Lower lobe of right lung (tissue), 2 donors: ENCODE results near the gene IER3IP1. TPM values are rescaled to one million over a fixed set of nuclear protein-coding genes. Genes with fewer than 3 reads are reported as not detected.
A peak's percentile ranks its signal among the peaks of the same experiment; 100 is the strongest.
"Not testable (repeated sequence)": the region's sequence is repeated elsewhere in the genome, so short reads cannot be mapped to it uniquely, and the experiment has no call there.

Experiments
- ATAC-seq, 2 donors: fragments of 200-7000 bp; cut with Tn5 transposase; one replicate each; pipeline ENCODE4 v1.9.1; 2020 to 2022; ENCODE audit warnings: mild to moderate bottlenecking in 2 of 2, moderate library complexity in 2 of 2
- DNase-seq: peaks from one replicate; pipeline ENCODE4 v3.0.0-alpha.2; 2020
- H3K27ac ChIP-seq: fragments of 200-600 bp; one replicate; pipeline ENCODE4 v1.8.0; 2022
- H3K27me3 ChIP-seq: fragments of 200-600 bp; one replicate; pipeline ENCODE4 v1.8.0; 2022; ENCODE audit warnings: low read depth
- H3K36me3 ChIP-seq: fragments of 200-600 bp; one replicate; pipeline ENCODE4 v1.8.0; 2022; ENCODE audit warnings: mild to moderate bottlenecking
- H3K4me1 ChIP-seq: fragments of 200-600 bp; one replicate; pipeline ENCODE4 v1.8.0; 2022
- H3K4me3 ChIP-seq: fragments of 200-600 bp; one replicate; pipeline ENCODE4 v1.8.0; 2022; ENCODE audit warnings: mild to moderate bottlenecking
- H3K9me3 ChIP-seq: fragments of 200-600 bp; one replicate; pipeline ENCODE4 v1.8.0; 2022
- intact Hi-C: fragments of 100-400 bp; cut with DNase I; formaldehyde crosslinking; loops from one replicate; pipeline ENCODE4 v1.11.0; 2022
- total RNA-seq: library from RNA; stranded (reverse); fragmentation: NEBNext Ultra II Directional; extraction: Animal tissue kit (Norgen Biotek cat#: 25700); gene quantifications from one replicate; pipeline ENCODE4 v1.2.1, GENCODE V29; 2021
- TF ChIP-seq, protein P1 (sequence below): fragments of 200-600 bp; IDR thresholded peaks from one replicate; pipeline ENCODE4 v1.8.0; 2022; ENCODE audit warnings: antibody characterized with exemption, mild to moderate bottlenecking
- donor health status: DM: no; HTN: yes; CAD: no; lungs with severe emphysema.

The IER3IP1 gene
- total RNA-seq, 1 donor from 2014 or later: 10.7 TPM

GRCh38 chr18:47203626-47204464, 27.7 kb upstream of the IER3IP1 start:
- TF ChIP-seq, protein P1, sequence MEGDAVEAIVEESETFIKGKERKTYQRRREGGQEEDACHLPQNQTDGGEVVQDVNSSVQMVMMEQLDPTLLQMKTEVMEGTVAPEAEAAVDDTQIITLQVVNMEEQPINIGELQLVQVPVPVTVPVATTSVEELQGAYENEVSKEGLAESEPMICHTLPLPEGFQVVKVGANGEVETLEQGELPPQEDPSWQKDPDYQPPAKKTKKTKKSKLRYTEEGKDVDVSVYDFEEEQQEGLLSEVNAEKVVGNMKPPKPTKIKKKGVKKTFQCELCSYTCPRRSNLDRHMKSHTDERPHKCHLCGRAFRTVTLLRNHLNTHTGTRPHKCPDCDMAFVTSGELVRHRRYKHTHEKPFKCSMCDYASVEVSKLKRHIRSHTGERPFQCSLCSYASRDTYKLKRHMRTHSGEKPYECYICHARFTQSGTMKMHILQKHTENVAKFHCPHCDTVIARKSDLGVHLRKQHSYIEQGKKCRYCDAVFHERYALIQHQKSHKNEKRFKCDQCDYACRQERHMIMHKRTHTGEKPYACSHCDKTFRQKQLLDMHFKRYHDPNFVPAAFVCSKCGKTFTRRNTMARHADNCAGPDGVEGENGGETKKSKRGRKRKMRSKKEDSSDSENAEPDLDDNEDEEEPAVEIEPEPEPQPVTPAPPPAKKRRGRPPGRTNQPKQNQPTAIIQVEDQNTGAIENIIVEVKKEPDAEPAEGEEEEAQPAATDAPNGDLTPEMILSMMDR: no peak
- H3K4me3 ChIP-seq: no peak overlapping the region
- DNase-seq (no peak), ATAC-seq (no peak)
- intact Hi-C loops: no loop called here
- no peak overlapping the region for H3K27ac ChIP-seq
- H3K27me3 ChIP-seq: no peaks in the 10 kb centered on the region
- H3K4me1 ChIP-seq: no peaks in the 10 kb centered on the region
- H3K9me3 ChIP-seq: no peaks in the 10 kb centered on the region
- no peaks in the 10 kb centered on the region for H3K36me3 ChIP-seq

DNA sequence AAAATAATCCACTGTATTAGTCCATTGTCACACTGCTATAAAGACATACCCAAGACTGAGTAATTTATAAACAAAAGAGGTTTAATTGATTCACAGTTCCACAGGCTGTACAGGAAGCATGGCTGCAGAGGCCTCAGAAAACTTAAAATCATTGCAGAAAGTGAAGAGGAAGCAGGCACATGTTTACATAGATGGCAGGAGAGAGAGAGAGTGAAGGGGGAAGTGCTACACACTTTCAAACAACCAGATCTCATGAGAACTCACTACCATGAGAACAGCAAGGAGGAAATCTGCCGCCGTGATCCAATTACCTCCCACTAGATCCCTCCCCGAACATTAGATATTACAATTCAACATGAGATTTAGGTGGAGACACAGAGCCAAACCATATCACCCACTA, 19.8 kb upstream of the IER3IP1 start:
- H3K4me1 ChIP-seq, H3K36me3 ChIP-seq, intact Hi-C loops, DNase-seq, ATAC-seq, H3K4me3 ChIP-seq, H3K27ac ChIP-seq, H3K27me3 ChIP-seq, H3K9me3 ChIP-seq: not testable (repeated sequence)

DNA sequence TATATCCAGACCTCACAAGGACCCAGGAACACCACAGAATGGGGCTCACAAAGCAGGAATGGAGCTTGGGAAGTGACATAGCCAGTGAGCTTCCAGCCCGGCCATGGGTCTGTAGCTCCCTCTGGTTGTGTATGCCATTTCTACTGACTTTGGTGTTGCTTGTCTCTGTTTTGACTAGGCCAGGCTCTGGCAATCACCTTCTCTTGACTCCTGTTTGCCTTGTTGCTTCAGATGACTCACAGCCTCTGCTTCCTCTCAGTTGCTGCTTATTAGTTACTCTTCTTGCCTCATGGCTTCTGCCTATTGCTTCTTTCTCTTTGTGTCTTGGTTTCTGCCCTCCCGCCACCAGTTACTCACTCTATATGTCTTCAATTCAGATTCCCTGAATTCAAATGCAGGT, 15.8 kb upstream of the IER3IP1 start:
- TF ChIP-seq, protein P1: no peak
- Histone ChIP-seq H3K27ac (no peak overlapping the region), H3K4me1 (no peaks in the 10 kb centered on the region), H3K4me3 (no peak overlapping the region), H3K27me3 (no peaks in the 10 kb centered on the region), H3K9me3 (no peaks in the 10 kb centered on the region), H3K36me3 (no peaks in the 10 kb centered on the region)
- intact Hi-C loops: no loop called here
- DNase-seq: no peak
- ATAC-seq: no peak

DNA sequence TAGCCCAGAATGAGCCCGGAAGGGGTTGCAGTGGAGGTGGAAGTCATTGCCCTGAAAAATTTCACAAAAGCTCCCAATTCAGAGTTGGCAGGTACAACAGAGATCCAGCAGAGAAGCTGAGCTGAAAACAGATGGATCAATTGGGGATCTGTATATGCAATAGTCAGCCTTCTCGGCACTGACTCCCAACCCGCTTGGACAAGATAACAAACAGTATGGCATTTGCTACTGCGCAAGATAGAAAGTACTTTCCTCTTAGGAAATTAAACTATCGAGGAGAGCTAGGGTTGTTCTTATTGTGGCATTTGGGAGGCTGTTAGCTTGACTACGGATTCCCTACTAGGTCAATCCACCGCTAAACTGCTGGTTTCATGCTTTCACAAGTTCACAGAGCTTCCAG, 11.6 kb upstream of the IER3IP1 start:
- intact Hi-C loops: no loop called here
- H3K4me1 ChIP-seq: no peaks in the 10 kb centered on the region
- DNase-seq: no peak
- no peaks in the 10 kb centered on the region for H3K9me3 ChIP-seq
- no peak overlapping the region for H3K27ac ChIP-seq
- no peak for ATAC-seq
- TF ChIP-seq, protein P1: no peak
- H3K4me3 ChIP-seq: no peak overlapping the region
- H3K27me3 ChIP-seq: no peaks in the 10 kb centered on the region
- H3K36me3 ChIP-seq: no peaks in the 10 kb centered on the region

GRCh38 chr18:47184419-47185050, 8.4 kb upstream of the IER3IP1 start:
- DNase-seq: peak; percentile 55
- TF ChIP-seq, protein P1: no peak
- H3K4me3 ChIP-seq: no peak overlapping the region
- ATAC-seq: peak; percentile 91 to 96
- no peaks in the 10 kb centered on the region for H3K9me3 ChIP-seq
- intact Hi-C loops: no loop called here
- H3K27ac ChIP-seq: no peak overlapping the region
- H3K27me3 ChIP-seq: no peaks in the 10 kb centered on the region
- no peaks in the 10 kb centered on the region for H3K4me1 ChIP-seq
- no peaks in the 10 kb centered on the region for H3K36me3 ChIP-seq

DNA sequence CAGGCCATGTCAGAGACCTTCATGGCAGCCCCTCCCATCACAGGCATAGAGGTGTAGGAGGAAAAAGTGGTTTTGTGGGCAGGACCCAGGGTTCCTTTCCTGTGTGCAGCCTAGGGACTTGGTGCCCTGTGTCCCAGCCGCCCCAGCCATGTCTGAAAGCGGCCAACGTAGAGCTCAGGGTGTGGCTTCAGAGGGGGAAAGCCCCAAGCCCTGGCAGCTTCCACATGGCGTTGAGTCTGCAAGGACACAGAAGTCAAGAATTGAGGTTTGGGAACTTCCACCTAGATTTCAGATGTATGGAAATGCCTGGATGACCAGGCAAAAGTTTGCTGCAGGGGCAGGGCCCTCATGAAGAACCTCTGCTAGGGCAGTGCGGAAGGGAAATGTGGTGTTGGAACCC, 6.0 kb upstream of the IER3IP1 start:
- ATAC-seq, H3K27ac ChIP-seq, H3K4me3 ChIP-seq, H3K4me1 ChIP-seq, intact Hi-C loops, H3K36me3 ChIP-seq, DNase-seq, H3K27me3 ChIP-seq, H3K9me3 ChIP-seq: not testable (repeated sequence)
